NT2/D1 (cell line): Measurements from ENCODE around the gene ARIH1.

Experiments used
- SUZ12 ChIP-seq: IDR thresholded peaks from 2 replicates; pipeline ENCODE4 v1.6.1; 2011; ENCODE audit not compliant: insufficient read length, insufficient read depth; ENCODE audit errors: extremely low read depth
- YY1 ChIP-seq: IDR thresholded peaks from 2 replicates; pipeline ENCODE4 v1.6.1; 2011; ENCODE audit not compliant: insufficient read length, insufficient read depth
- ZNF274 ChIP-seq: IDR thresholded peaks from 2 replicates; pipeline ENCODE4 v1.6.1; 2011; ENCODE audit warnings: mild to moderate bottlenecking, low read depth, low read length

DNA sequence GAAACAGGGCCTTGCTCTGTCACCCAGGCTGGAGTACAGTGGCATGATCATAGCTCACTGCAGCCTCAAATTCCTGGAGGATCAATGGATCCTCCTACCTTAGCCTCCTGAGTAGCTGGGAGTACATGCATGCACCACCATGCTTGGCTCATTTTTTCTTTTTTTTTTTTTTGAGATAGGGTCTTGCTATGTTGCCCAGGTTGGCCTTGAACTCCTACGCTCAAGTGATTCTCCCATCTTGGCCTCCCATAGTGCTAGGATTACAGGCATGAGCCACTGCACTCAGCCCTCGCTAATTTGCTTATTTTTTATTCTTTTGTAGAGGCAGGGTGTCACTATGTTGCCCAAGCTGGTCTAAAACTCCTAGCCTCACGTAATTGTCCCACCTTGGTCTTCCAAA lies 6.0 kb upstream of the ARIH1 start:
- TF ChIP-seq SUZ12, result no peak
- no peak for TF ChIP-seq YY1
- no peak for TF ChIP-seq ZNF274
